GM19193 (cell line): ENCODE measurements around the gene DPP10.

Source experiments
- POLR2A ChIP-seq: IDR thresholded peaks from 4 replicates; pipeline ENCODE4 v1.6.1; 2011; ENCODE audit not compliant: insufficient read depth, insufficient read length; ENCODE audit errors: extremely low read depth

DPP10 gene

DNA sequence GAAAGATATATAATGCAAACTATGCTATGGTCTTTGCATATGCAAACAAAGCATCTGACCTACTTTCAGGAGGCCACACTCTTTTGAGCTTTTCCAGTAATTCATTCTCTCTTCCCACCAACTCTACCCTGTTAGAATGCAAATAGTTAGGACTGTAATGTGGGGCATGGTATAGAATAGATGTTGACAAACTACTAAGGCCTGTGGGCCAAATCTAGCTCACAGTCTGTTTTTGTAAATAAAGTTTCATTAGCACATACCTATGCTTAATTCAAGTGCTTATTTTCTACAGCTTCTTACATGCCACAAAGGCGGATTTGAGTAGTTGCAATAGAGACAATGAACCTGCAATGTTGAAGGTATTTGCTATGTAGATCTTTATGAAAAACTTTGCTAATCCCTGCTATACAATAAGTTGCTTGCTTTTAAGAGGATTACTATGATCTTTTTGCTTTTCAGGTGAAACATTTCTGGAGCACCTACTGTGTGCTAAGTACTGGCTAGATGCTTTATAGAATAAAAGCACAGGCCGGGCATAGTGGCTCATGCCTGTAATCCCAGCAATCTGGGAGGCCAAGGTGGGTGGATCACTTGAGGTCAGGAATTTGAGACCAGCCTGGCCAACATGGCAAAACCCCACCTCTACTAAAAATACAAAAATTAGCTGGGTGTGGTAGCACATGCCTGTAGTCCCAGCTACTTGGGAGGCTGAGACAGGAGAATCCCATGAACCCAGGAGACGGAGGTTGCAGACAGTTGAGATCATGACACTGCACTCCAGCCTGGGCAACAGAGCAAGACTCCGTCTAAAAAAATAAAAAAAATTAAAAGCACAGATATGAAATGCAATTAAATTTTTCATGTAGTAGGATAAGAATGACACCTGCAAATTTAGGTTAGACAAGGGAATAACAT is 267.8 kb downstream of the DPP10 start:
- TF ChIP-seq POLR2A = no peak

DNA sequence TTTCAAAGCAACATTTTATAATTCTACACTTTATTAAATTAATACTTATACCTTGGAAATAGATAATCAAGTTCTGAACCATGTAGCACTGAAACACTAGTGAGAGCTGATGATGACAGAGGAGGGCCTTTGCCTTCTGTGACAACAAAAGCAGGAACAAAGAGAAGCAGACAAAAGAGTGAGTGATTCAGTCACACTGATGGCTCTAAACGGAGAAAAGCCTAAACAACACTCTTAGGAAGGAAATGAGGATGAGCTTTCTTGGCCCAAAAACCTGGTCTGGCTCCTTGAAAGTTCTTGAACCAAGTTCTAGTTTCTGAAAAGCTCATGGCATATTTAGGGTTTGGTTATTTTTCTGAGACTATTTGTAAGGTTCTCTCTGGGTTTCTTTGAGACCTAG is 271.9 kb downstream of the DPP10 start:
- no peak for TF ChIP-seq POLR2A

- TF ChIP-seq POLR2A = no peak
Measured at GRCh38 chr2:114717049-114717448, 274.6 kb downstream of the DPP10 start.

DNA sequence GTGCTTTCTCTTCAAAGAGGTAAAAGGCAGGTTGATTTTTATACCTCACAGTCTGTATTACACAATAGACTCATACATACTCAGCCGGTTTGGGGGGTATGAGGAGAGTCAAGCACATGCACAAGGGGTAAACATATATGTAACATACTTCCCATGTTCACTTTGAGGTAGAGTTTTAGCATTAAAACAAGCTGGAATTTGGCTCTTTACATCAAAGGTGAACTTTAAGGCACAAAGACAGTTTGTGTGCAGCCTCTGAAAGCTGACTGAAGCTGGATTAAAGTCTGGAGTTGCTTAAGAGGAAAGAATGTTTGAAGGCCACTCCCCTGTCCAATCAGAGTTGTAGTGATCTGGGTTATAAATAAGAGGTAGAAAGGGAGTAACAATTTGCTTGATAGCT is 282.0 kb downstream of the DPP10 start:
- no peak for TF ChIP-seq POLR2A

DNA sequence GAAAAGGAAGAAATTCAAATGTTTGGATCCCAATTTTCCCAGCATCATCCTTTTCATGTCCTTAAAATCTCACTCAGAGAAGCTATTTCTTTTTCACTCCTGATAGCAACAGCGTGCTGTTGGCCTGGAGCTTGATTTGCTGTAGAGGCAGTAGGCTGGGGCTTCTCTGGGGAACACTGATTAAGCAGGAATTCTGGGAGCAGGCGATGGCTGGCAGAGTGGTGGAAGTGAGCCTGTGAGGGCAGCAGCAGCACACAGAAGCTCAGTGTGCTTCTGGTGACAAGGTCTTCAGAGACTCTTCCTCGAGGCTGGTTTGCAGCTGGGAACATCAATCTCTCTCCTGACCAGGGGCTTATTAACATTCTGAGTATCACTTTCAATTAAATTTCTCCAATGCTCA is 284.6 kb downstream of the DPP10 start:
- TF ChIP-seq POLR2A = no peak

DNA sequence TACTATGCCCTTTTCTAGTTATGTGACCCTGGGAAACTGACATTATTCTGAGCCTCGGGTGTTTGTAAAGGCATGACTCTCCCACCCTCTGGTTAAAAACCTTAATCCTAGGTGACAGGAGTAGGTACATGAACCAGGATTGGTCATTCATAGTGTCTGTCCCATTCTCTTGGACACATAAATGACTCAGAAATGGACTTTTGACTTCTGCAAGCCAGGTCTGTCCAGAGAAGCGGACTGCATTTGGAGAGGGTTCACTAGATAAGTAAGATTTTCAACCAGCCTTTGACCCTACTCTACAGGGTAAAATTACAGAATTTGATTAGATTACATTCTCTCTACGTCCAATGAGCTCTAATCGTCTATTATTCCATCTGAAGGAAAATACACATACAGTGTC is 285.9 kb downstream of the DPP10 start:
- TF ChIP-seq POLR2A = no peak

GRCh38 chr2:114729026-114729425 is 286.6 kb downstream of the DPP10 start:
- TF ChIP-seq POLR2A = no peak

DNA sequence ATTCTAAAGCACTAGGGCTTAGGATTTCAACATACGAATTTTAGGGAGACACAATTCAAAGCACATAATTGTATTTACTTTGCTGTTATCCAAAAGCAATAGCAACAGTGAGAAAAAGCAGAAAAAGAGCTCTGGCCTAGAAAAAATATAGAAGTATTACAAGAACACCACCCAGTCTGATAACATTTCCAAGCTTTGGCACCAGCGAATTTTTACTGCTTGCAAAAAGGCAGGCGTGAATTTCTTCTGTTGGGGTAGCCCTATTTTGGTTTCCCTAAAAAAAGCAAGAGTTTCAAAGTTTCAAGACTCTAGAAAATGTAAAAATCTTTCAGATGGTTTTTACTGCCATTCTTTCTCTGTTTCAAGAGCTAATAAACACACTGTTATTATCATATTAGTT is 292.7 kb downstream of the DPP10 start:
- TF ChIP-seq POLR2A = no peak

GRCh38 chr2:114742245-114742644 is 299.8 kb downstream of the DPP10 start:
- TF ChIP-seq POLR2A = no peak

DNA sequence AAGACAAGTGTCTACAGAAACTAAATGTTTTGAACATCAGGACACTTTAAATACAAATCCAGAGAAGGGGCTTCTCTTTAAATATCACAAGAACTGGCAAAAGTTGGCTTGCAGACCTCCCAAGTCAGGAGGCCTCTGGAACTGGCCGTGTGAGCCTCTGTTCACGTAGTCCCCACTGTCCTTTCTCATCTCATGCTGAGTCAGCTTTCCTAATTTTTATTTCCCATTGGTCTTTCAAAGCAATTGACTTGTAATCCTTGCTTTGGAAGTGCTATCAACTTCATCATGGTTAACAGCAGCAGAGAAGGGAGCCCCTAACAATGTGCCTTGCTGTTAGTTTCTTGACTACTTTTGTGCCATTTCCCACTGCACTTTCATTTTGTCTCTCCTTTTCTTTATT is 303.3 kb downstream of the DPP10 start:
- no peak for TF ChIP-seq POLR2A

DNA sequence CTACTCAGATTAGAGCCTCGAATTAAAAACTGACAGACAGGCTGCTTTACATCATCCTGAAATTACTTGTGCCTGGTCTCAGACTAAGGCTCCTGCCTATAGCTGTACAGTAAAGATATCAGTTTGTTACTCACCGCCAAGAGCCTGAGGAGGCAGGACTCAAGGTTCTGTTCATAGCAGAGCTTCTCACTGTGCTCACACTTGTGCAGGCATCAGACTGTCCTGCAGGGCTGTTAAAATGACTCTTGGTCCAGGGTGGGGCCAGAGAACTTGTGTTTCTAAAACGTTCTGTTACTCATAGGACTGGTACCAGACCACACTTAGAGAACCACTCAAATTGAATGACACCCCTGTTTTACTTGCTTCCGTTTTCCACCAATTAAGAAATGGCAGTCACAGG is 310.0 kb downstream of the DPP10 start:
- no peak for TF ChIP-seq POLR2A

DNA sequence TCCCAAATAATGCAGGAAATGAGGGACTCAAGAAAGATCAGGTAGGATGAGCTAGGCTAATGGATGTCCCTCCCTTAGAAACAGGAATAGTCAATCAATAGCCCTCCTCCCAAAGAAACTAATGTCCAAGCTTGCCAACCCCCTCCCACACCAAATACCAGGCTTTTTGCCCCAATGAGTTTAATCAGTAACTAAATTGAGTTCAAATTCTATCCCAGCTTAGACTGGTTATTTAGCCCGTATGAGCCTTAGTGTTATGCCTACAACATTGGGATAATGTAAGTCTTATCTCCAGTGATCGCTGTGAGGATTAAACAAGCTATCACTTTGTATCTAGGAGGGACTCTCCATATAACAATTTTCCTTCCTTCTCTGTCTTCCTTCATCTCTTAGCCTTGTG is 310.7 kb downstream of the DPP10 start:
- TF ChIP-seq POLR2A = no peak

GRCh38 chr2:114754907-114755563 is 312.6 kb downstream of the DPP10 start:
- TF ChIP-seq POLR2A = no peak

DNA sequence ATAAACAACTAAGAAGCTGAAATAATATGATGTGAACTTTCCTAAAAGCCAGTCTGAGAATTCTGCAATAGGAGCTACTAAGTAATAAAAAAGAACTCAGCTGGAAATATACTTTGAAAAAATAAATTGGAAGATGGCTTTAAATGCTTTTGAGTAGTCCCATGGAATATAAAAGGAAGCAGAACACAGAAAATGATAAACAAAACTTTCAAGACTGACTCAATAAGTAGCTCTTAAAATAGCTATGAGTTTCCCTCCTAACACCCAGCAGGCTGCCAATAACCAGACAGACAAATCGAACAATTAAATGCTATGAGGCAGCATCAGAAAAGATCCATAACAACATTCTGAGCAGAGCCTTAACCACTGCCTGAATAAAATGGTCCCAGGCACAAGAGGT is 319.9 kb downstream of the DPP10 start:
- TF ChIP-seq POLR2A = no peak

DNA sequence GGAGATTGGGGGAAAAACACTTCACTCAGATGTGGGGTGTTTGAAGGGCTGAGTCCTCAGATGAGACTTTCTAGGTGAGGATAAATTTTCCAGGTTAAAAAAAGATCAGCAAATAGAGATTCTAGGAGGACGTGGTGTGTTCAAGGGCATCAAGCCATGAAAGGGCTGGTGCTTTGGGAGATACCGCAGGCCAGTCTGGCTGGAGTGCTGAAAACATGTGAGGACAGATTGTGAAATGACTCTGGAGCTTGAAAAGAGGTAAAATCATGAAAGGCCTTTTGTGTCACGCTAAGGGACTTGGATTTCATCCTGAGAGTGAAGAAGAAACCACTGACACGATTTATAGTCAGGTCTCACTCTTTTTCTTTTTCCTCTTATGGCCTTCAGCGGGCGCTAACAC is 320.5 kb downstream of the DPP10 start:
- no peak for TF ChIP-seq POLR2A

- TF ChIP-seq POLR2A = no peak
Measured at GRCh38 chr2:114769110-114769509, 326.7 kb downstream of the DPP10 start.
